ENCODE data around the gene ADARB2. TPM values are rescaled to one million over a fixed set of nuclear protein-coding genes. Genes with fewer than 3 reads are reported as not detected.

The ADARB2 gene
- total RNA-seq, 1 donor from 2014 or later = not detected

DNA sequence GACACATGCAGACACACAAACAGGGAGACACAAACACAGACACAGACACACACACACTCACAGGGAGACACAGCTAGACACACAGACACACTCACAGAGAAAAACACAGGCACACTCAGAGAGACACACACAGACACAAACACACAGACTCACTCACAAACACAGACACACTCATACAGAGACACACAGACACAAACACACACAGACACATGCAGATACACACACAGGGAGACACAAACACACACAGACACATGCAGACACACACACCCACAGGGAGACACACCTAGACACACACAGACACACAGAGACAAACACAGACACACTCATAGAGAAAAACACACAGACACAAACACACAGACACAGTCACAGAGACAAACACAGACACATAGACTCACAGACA, 67.9 kb downstream of the ADARB2 start:
- intact Hi-C loops (cut with DNase I) = no loop called here
- DNase-seq = no peak
- ATAC-seq (ENCODE audit: poor library complexity) = no peak

DNA sequence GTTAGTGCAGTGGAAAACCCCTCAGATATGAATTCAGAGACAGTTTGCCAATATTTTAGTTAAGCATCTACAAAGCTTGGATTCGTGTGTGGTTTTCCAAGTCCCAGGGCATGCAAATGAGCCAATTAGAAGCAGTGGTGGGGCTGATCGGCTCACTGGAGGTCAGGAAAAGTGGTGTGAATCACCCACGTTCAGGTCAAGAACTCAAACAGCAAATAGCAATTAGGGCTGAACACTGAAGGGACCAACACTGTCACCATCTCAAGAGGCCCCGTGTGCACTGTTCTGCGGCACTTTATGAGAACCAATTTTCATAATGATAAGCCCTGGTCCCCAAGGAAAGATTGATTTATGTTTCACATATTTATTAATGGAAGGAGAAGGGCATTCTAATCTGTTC, 68.9 kb downstream of the ADARB2 start:
- intact Hi-C loops (cut with DNase I) = no loop called here
- no peak for ATAC-seq (ENCODE audit: poor library complexity)
- DNase-seq = no peak

DNA sequence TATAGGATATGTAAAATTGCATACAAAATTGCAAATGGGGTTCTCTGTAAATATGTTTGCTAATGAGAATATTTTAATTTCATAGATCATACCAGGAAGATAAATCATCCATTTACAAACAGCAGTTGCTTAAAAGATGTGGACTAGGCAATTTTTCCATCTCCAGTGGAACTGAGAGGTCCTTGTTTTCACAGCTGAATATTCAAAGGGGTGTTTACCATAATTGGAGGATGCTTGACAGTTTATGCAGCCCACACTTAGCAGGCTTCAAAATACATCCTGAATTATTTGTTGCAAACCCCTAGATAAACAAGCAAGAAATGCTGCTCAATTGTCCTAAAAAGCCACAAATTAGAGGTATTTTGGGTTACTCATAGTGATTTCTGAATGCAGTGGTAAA, 69.9 kb downstream of the ADARB2 start:
- ATAC-seq (ENCODE audit: poor library complexity) (no peak), DNase-seq (no peak)
- intact Hi-C loops (cut with DNase I) = no loop called here

DNA sequence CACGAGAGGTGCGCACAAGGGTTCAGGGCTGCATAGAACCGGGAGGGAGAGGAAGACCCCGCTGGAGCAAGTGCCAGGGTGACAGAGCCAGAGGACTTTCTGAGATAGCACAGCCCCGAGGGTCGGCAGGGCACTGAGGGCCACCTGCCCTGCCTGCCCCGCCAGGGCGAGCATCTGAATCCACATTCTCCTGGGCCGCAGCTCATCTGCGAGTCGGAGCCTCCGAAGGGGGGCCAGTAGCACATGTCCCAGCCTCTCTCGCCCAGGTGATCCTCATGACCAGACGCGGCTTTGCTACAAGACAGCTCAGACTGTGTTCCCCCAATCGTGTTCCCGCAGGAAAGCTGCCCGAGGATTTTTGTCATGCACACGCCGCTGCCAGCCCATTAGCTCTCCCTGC, 71.2 kb downstream of the ADARB2 start:
- DNase-seq = no peak
- intact Hi-C loops (cut with DNase I) = no loop called here
- ATAC-seq (ENCODE audit: poor library complexity) = no peak

- intact Hi-C loops (cut with DNase I) = no loop called here
- no peak for ATAC-seq (ENCODE audit: poor library complexity)
- DNase-seq = no peak
Observed at GRCh38 chr10:1665681-1666080, 71.6 kb downstream of the ADARB2 start.

GRCh38 chr10:1665021-1665661, 72.2 kb downstream of the ADARB2 start:
- ATAC-seq (ENCODE audit: poor library complexity) = no peak

DNA sequence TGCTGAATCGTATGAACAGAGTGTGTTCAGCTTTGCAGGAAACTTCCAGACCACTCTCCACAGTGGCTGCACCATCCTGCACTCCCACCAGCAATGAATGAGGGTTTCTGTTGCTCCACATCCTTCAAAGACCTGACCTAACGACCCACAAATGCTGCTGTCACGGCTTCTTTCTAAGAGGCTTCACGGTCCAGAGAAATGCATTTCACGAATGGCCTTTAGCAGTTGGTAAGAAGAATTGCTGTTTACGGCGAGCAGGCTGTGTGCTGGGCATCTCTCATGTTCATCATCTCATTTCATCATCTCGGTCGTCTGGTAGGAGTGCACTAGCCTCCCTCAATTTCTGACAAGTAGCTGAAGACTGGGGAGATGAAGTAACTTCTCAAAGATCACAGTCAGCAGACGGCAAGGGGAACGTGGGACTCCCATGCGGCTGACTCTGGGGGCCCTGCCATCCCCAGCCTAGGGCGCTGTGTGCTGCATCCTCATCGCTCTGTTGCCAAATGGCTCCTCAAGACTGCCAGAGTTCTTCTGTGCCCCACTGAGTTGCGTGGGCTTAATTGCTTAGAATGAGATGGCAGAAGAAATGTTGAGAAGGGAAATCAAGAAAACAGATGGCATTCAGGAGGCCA, 72.9 kb downstream of the ADARB2 start:
- ATAC-seq (ENCODE audit: poor library complexity) (no peak), DNase-seq (no peak)
- intact Hi-C loops (cut with DNase I) = no loop called here

More at GRCh38 chr10:1665021-1665661, 72.2 kb downstream of the ADARB2 start:
- DNase-seq = no peak
- intact Hi-C loops (cut with DNase I) = no loop called here

GRCh38 chr10:1663226-1663625, 74.1 kb downstream of the ADARB2 start:
- intact Hi-C loops (cut with DNase I) = no loop called here
- ATAC-seq (ENCODE audit: poor library complexity) (no peak), DNase-seq (no peak)

DNA sequence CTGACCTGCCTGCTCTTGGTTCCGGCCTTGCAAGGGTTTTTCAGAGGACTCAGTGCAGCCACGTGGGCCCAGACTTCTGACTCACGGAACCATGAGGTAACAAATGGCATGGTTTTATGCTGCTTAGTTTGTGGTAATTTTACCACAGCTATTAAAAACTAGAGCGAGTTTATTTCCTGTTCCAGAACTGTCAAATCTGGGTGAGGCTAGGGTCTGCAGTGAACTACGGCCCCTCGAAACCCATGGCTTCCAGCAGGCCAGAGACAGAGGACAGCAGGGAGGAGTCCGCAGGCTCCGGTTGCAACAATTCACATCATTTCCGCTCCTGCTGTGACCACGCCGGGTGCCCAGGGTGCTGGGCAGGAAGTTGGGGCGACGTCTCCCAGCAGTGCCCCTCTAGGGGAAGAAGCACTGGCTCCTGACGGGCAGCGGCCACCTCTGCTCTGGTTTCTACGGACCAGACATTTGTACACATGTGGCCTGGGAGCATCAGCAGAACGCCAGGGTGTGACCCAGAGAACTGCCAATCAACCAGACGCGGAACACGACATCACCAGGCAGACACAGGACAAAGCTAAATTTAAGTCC, 74.8 kb downstream of the ADARB2 start:
- ATAC-seq (ENCODE audit: poor library complexity) = no peak
- no peak for DNase-seq
- intact Hi-C loops (cut with DNase I) = no loop called here

DNA sequence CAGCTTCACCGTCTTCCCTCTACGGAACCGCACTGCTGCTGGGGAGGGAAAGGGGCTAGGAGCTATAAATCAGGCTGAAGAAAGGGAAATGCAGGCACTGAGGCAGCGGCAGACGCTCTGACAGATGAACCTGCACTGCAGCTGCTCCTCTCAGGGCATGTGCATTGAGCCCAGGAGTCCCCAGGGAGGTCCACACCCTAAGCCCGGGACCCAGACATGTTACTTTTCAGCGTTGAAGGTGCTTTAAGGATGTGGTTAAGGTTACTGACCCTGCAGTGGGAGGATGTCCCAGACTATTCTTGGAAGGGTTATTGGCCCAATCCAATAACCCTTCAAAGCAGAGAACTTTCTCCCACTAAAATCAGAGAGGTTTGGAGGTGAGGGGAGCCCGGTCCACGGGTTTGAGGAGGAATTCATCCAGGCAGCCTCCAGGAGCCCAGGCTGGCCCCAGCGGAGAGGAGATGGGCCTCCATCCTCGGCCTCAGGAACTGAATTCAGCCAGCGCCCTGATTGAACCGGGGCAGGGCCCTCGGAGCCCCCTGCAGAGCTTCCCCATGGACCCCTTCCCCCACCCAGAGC, 75.4 kb downstream of the ADARB2 start:
- ATAC-seq (ENCODE audit: poor library complexity) = no peak
- intact Hi-C loops (cut with DNase I) = no loop called here
- no peak for DNase-seq

DNA sequence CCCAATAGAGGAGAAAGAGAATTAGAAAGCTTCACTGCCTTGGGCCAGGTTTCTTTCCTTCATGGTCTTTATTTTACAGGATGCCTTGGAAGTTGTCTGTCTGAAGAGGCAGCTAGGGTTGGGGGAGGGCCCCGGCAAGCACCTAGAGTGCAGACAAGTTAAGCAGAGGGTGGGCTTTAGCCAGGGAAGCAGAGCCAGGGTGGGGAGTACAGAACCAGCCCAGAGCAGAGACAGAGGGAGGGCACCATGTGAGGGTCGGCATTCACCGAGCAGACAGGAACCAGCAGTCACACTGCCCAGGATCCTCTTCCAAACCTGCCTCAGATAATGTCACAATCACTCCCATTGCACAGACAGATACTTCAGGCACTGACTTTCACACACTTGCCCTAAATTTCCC, 75.9 kb downstream of the ADARB2 start:
- intact Hi-C loops (cut with DNase I) = no loop called here
- DNase-seq (no peak), ATAC-seq (ENCODE audit: poor library complexity) (no peak)

DNA sequence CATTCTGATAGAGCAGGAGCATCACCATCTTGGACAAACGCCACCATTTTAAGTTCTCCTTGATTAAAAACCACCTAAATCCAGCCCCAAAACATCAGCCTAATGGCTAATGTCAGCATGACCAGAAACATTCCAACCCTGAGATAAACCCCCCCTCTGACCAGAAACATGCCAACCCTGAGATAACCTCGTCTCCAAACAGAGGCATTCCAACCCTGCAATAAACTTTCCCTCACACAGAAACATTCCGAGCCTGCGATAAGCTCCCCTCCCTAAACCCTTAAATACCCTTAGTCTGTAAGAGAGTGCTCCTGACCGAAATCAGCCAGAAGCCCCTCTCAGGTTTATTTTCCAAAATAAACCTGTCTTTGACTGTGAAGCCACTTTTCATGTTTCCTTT, 76.5 kb downstream of the ADARB2 start:
- no peak for ATAC-seq (ENCODE audit: poor library complexity)
- intact Hi-C loops (cut with DNase I) = no loop called here
- no peak for DNase-seq

GRCh38 chr10:1660386-1660785, 76.9 kb downstream of the ADARB2 start:
- ATAC-seq (ENCODE audit: poor library complexity) (no peak), DNase-seq (no peak)
- intact Hi-C loops (cut with DNase I) = no loop called here

DNA sequence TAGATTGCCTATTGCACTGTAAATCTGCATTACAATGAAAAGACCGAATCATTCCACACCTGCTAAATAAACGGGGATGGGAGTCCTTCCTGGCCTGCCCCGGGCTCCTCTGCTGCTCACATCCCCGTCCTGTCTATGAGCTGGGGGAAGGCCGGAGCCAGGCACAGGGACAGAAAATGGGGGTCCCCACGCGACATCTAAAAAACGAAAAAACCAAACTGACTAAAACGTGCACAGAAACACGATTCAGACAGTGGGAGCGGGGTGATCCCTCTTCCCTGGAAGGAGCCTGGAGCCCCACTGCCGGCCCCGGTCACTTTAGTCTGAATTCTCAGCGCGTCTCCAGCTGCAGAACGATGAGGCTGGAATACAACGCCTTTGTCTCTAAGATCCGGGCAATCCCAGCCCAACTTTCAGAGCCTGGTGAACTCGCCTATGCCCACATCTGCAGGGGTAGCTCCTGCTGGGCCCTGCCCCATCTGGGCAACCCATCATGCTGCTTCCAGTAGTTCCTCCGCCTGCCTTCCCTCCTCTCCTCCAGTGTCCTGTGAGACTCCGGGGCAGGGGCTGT, 78.0 kb downstream of the ADARB2 start:
- no peak for ATAC-seq (ENCODE audit: poor library complexity)
- intact Hi-C loops (cut with DNase I) = no loop called here
- DNase-seq = no peak

DNA sequence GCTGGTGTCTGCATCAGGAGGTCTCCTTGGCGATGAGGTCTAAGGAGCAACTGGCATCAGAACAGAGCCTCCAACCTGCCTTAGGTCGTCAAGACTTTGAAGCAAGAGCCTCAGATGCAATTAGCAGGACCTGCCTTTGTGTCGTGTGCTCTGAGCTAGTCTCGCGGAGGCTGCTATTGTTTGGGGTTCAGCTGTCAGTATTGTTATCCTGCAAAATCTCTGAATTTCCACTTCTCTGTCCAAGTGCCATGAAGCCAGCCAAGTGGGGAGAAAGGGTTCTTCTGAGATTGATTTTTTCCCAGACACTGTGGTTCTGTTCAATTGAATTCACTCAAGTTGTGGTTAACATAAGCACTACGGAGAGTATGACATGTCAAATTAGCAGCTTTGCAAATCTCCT, 78.7 kb downstream of the ADARB2 start:
- ATAC-seq (ENCODE audit: poor library complexity) = no peak

DNA sequence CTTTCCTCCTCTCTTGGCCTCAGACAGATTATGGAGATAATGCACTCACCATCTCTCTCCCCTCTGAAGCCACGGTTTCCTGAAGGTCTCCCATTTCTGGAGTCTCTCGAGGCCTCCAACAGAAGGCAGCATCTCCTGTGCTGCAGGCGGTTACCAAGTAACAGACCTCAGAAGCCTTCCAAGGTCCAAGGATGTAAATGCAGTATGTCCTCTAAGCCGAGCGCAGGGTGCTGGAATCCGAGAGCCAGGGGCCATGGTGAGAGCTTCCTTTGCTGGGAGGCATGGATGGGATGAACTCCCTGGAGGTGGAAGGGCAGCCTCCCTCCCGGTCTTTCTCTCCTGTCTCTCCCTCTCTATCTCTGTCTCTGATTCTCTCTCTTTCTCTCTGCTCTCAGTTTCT, 79.8 kb downstream of the ADARB2 start:
- no peak for DNase-seq
- no peak for ATAC-seq (ENCODE audit: poor library complexity)
- intact Hi-C loops (cut with DNase I) = no loop called here

More for the DNA sequence above, 78.7 kb downstream of the ADARB2 start:
- intact Hi-C loops (cut with DNase I) = no loop called here
- DNase-seq = no peak

GRCh38 chr10:1655367-1655766, 82.0 kb downstream of the ADARB2 start:
- ATAC-seq (ENCODE audit: poor library complexity) (no peak), DNase-seq (no peak)
- intact Hi-C loops (cut with DNase I) = no loop called here

- intact Hi-C loops (cut with DNase I) = no loop called here
Observed at GRCh38 chr10:1654811-1655356, 82.4 kb downstream of the ADARB2 start.

GRCh38 chr10:1654247-1654646, 83.1 kb downstream of the ADARB2 start:
- intact Hi-C loops (cut with DNase I) = no loop called here
- DNase-seq (no peak), ATAC-seq (ENCODE audit: poor library complexity) (no peak)

More at GRCh38 chr10:1654811-1655356, 82.4 kb downstream of the ADARB2 start:
- DNase-seq (no peak), ATAC-seq (ENCODE audit: poor library complexity) (no peak)
